A549 (cell line): Measurements from ENCODE around the gene RIOK1.

Experiments
- E2F6 ChIP-seq: IDR thresholded peaks from 2 replicates; pipeline ENCODE4 v1.6.1; 2012; ENCODE audit warnings: low read depth, borderline replicate concordance
- ELK1 ChIP-seq: fragments of 150-350 bp; IDR thresholded peaks from 2 replicates; pipeline ENCODE4 v1.6.1; 2014; ENCODE audit warnings: low read depth, mild to moderate bottlenecking, low read length
- HOXA7 ChIP-seq: fragments of 250-450 bp; sonication (Bioruptor Pico); IDR thresholded peaks from 2 replicates; pipeline ENCODE4 v1.5.0; 2020; ENCODE audit warnings: mild to moderate bottlenecking, moderate library complexity
- MAZ ChIP-seq: fragments of 150-350 bp; IDR thresholded peaks from 2 replicates; pipeline ENCODE4 v1.6.1; 2014; ENCODE audit warnings: antibody characterized with exemption, low read depth, low read length, borderline replicate concordance
- POLR2AphosphoS2 ChIP-seq: conservative IDR thresholded peaks from 2 replicates; pipeline ENCODE4 v1.6.1; 2012; ENCODE audit warnings: low read length, improper control_type of control experiment, inconsistent platforms
- RAD21 ChIP-seq, 2 experiments: fragments of >200 bp in 1 of 2; sonication (Bioruptor Twin) in 1 of 2; formaldehyde crosslinking in 1 of 2; IDR thresholded peaks in 1 of 2; conservative IDR thresholded peaks in 1 of 2; 2 replicates in 1 of 2; 3 replicates in 1 of 2; pipeline ENCODE4 v1.6.1; 2012 to 2018; ENCODE audit warnings: inconsistent platforms in 1 of 2
- RCOR1 ChIP-seq: fragments of 150-350 bp; IDR thresholded peaks from 2 replicates; pipeline ENCODE4 v1.6.1; 2014; ENCODE audit warnings: antibody characterized with exemption, low read length, low read depth
- RFX5 ChIP-seq: fragments of 450-650 bp; IDR thresholded peaks from 2 replicates; pipeline ENCODE4 v1.7.1; 2014; ENCODE audit warnings: antibody characterized with exemption, mild to moderate bottlenecking, moderate library complexity
- SREBF2 ChIP-seq: fragments of 450-650 bp; IDR thresholded peaks from 2 replicates; pipeline ENCODE4 v1.6.1; 2014; ENCODE audit warnings: mild to moderate bottlenecking, moderate library complexity
- TF ChIP-seq, protein P1 (sequence below): fragments of >200 bp; sonication (Bioruptor Twin); formaldehyde crosslinking; IDR thresholded peaks from 3 replicates; pipeline ENCODE4 v1.5.1; 2016

GRCh38 chr6:7419065-7419464 lies 29.5 kb downstream of the RIOK1 start:
- TF ChIP-seq MAZ (no peak), RFX5 (no peak), ELK1 (no peak), E2F6 (no peak), SREBF2 (no peak), RAD21 (conservative IDR thresholded peaks at IDR 0.05 in 1 of 2, IDR thresholded peaks at IDR 0.05 in 1 of 2) (no peak), POLR2AphosphoS2 (no peak), RCOR1 (no peak), HOXA7 (CRISPR knock-in tag) (no peak)
- TF ChIP-seq, protein P1, sequence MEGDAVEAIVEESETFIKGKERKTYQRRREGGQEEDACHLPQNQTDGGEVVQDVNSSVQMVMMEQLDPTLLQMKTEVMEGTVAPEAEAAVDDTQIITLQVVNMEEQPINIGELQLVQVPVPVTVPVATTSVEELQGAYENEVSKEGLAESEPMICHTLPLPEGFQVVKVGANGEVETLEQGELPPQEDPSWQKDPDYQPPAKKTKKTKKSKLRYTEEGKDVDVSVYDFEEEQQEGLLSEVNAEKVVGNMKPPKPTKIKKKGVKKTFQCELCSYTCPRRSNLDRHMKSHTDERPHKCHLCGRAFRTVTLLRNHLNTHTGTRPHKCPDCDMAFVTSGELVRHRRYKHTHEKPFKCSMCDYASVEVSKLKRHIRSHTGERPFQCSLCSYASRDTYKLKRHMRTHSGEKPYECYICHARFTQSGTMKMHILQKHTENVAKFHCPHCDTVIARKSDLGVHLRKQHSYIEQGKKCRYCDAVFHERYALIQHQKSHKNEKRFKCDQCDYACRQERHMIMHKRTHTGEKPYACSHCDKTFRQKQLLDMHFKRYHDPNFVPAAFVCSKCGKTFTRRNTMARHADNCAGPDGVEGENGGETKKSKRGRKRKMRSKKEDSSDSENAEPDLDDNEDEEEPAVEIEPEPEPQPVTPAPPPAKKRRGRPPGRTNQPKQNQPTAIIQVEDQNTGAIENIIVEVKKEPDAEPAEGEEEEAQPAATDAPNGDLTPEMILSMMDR: no peak
